HCT116 (cell line): ENCODE measurements around the gene TAMALIN. TPM values are rescaled to one million over a fixed set of nuclear protein-coding genes. Genes with fewer than 3 reads are reported as not detected.

Experiments
- ATAC-seq: fragments of 200-7000 bp; cut with Tn5 transposase; 2 replicates; pipeline ENCODE4 v1.9.1; 2020; ENCODE audit warnings: mild to moderate bottlenecking, moderate library complexity
- BruUV-seq: library from RNA; stranded (reverse); fragments of 400-500 nt; replicated peaks from 2 replicates; lab custom pipeline; 2021; lab: Mats Ljungman, UMichigan
- CTCF ChIA-PET: fragments of 300-600 bp; sonication (Branson Sonifier 250); formaldehyde crosslinking; loops from one replicate; lab custom pipeline; 2021; ENCODE audit warnings: antibody characterized with exemption; lab: Charles Lee
- POLR2A ChIA-PET: fragments of 300-600, 350-600 bp; sonication (Branson Sonifier 250); formaldehyde crosslinking; loops from one replicate; lab custom pipeline; 2021; ENCODE audit warnings: antibody characterized with exemption; lab: Charles Lee
- RAD21 ChIA-PET, 2 experiments: fragments of 300-600 bp; sonication (Branson Sonifier 250); formaldehyde crosslinking; loops; one replicate each; lab custom pipeline; 2023; ENCODE audit warnings: low total read pairs in 2 of 2; ENCODE audit not compliant: uncharacterized antibody in 2 of 2, unreplicated experiment in 2 of 2, low non-redundant PET in 1 of 2; lab: Charles Lee
- DNase-seq: peaks from one replicate; pipeline ENCODE4 v3.0.0-alpha.2; 2010; ENCODE audit warnings: low read depth, low spot score
- H2AFZ ChIP-seq: fragments of 200-600 bp; shearing (Covaris generic), sonication (generic); 2 replicates; pipeline ENCODE4 v1.6.1; 2017; ENCODE audit warnings: low read depth, mixed run types, mixed read lengths, antibody characterized with exemption, low read length; ENCODE audit not compliant: poor library complexity, severe bottlenecking
- H3K27ac ChIP-seq: 2 replicates; pipeline ENCODE4 v1.5.1; 2012; ENCODE audit warnings: low read depth, low read length
- H3K27me3 ChIP-seq: fragments of 200-600 bp; sonication (generic); 2 replicates; pipeline ENCODE4 v1.6.1; 2016; ENCODE audit warnings: mixed run types, low read length, mixed read lengths; ENCODE audit not compliant: insufficient read depth
- H3K36me3 ChIP-seq, 2 experiments: fragments of 200-500 bp in 1 of 2; fragments of 200-600 bp in 1 of 2; sonication (Bioruptor generic) in 1 of 2; sonication (generic) in 1 of 2; 2 replicates each; pipeline versions ENCODE4 v1.5.1 to v1.6.1; 2014 to 2016; ENCODE audit warnings: low read length in 2 of 2, inconsistent platforms in 1 of 2, mixed read lengths in 1 of 2, mixed run types in 1 of 2; ENCODE audit not compliant: insufficient read depth in 2 of 2, control insufficient read depth in 1 of 2
- H3K4me1 ChIP-seq, 2 experiments: fragments of 200-600 bp in 1 of 2; sonication (generic) in 1 of 2; 2 replicates each; pipeline versions ENCODE4 v1.5.1 to v1.6.1; 2012 to 2017; ENCODE audit warnings: low read length in 2 of 2, inconsistent platforms in 1 of 2, mild to moderate bottlenecking in 1 of 2, mixed read lengths in 1 of 2, mixed run types in 1 of 2, moderate library complexity in 1 of 2; ENCODE audit not compliant: insufficient read depth in 2 of 2, control insufficient read depth in 1 of 2
- H3K4me2 ChIP-seq: fragments of 200-600 bp; sonication (generic); 2 replicates; pipeline ENCODE4 v1.6.1; 2017; ENCODE audit warnings: mixed run types, low read length, mixed read lengths
- H3K4me3 ChIP-seq, 2 experiments: fragments of 200-600 bp in 1 of 2; sonication (generic) in 1 of 2; replicated peaks in 1 of 2; 2 replicates each; pipeline ENCODE4 v1.5.1; 2011 to 2016; ENCODE audit warnings: low read length in 2 of 2, control low read depth in 1 of 2, low read depth in 1 of 2, mild to moderate bottlenecking in 1 of 2, mixed read lengths in 1 of 2, mixed run types in 1 of 2
- H3K79me2 ChIP-seq: fragments of 200-600 bp; sonication (generic); 2 replicates; pipeline ENCODE4 v1.6.1; 2017; ENCODE audit warnings: mild to moderate bottlenecking, mixed run types, low read length, moderate library complexity, mixed read lengths; ENCODE audit not compliant: insufficient read depth
- H3K9ac ChIP-seq: fragments of 200-600 bp; sonication (generic); 2 replicates; pipeline ENCODE4 v1.6.1; 2016; ENCODE audit warnings: low read length, mixed read lengths
- H3K9me2 ChIP-seq: fragments of 200-600 bp; sonication (generic), shearing (Covaris generic); 2 replicates; pipeline ENCODE4 v1.6.1; 2017; ENCODE audit warnings: mixed run types, mild to moderate bottlenecking, moderate library complexity; ENCODE audit not compliant: insufficient read depth
- H3K9me3 ChIP-seq, 2 experiments: fragments of 200-500 bp in 1 of 2; fragments of 200-600 bp in 1 of 2; sonication (Bioruptor generic) in 1 of 2; sonication (generic) in 1 of 2; 2 replicates each; pipeline ENCODE4 v1.6.1; 2014 to 2017; ENCODE audit warnings: low read length in 2 of 2, mixed read lengths in 2 of 2, inconsistent platforms in 1 of 2, low read depth in 1 of 2, mild to moderate bottlenecking in 1 of 2, mixed run types in 1 of 2, moderate library complexity in 1 of 2; ENCODE audit not compliant: control insufficient read depth in 1 of 2, insufficient read depth in 1 of 2
- H4K20me1 ChIP-seq: fragments of 200-600 bp; sonication (generic), shearing (Covaris generic); 2 replicates; pipeline ENCODE4 v1.6.1; 2017; ENCODE audit warnings: mixed run types, mild to moderate bottlenecking, moderate library complexity; ENCODE audit not compliant: insufficient read depth
- CBX3 ChIP-seq: IDR thresholded peaks from 2 replicates; pipeline ENCODE4 v1.6.1; 2012; ENCODE audit warnings: low read depth
- POLR2A ChIP-seq: IDR thresholded peaks from 2 replicates; pipeline ENCODE4 v1.7.0; 2011; ENCODE audit warnings: borderline replicate concordance; ENCODE audit not compliant: insufficient read depth, insufficient read length; ENCODE audit errors: extremely low read depth
- intact Hi-C: fragments of 100-400 bp; cut with micrococcal nuclease; formaldehyde crosslinking; loops from 2 replicates; pipeline ENCODE4 v1.10.0; 2022
- total RNA-seq: library from RNA; stranded (reverse); gene quantifications from one replicate; pipeline ENCODE4 v1.2.1, GENCODE V29; 2021; ENCODE audit not compliant: unreplicated experiment
- TF ChIP-seq, protein P1 (sequence below), 3 experiments: fragments of 200-600 bp in 1 of 3; sonication (generic) in 1 of 3; IDR thresholded peaks in 2 of 3; conservative IDR thresholded peaks in 1 of 3; 2 replicates each; pipeline ENCODE4 v1.5.1; 2012 to 2017; ENCODE audit warnings: low read depth in 2 of 3, low read length in 2 of 3, antibody characterized with exemption in 1 of 3, borderline replicate concordance in 1 of 3, control low read depth in 1 of 3, mild to moderate bottlenecking in 1 of 3, mixed read lengths in 1 of 3, mixed run types in 1 of 3, moderate library complexity in 1 of 3; ENCODE audit not compliant: insufficient read depth in 1 of 3
- TF ChIP-seq, protein P2 (sequence below): IDR thresholded peaks from 2 replicates; pipeline ENCODE4 v1.6.1; 2011; ENCODE audit warnings: mild to moderate bottlenecking, low read length, moderate library complexity; ENCODE audit not compliant: insufficient replicate concordance; ENCODE audit errors: extremely low read depth
- TF ChIP-seq, protein P3 (sequence below): IDR thresholded peaks from 2 replicates; pipeline ENCODE4 v1.6.1; 2012

TAMALIN gene
- total RNA-seq, 1 experiment from 2014 or later: 1.1 TPM

DNA sequence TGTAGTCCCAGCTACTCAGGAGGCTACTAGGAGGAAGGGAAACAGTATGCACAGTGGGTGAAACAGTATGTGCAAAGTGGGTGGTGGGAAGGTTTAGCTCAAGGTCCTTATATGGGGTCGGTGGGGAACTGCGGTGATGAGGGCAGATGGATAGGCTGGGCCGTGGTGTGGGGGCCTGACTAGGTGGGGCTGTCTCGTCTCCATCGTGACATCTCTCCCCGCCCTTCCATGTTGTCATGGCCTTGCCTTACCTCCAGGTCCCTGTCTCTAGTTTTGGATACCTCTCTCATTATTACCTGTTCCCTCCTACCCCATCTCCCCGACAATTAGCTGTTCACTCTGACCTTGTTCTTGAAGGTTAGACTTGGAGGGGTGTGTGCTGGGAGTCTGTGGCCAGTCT lies 40.1 kb downstream of the TAMALIN start:
- H3K4me2 ChIP-seq: no peak overlapping the region
- no peak overlapping the region for H3K9ac ChIP-seq
- no peak overlapping the region for H2AFZ ChIP-seq
- H3K9me2 ChIP-seq: no peaks in the 10 kb centered on the region
- no peaks in the 10 kb centered on the region for H3K27me3 ChIP-seq
- ChIA-PET RAD21 (no interaction called here), CTCF (no interaction called here), POLR2A (no interaction called here)
- peaks cover 14 to 43% of the 10 kb centered on the region in 2 experiments for H3K4me1 ChIP-seq
- BruUV-seq: no TSS peak
- DNase-seq (no peak), ATAC-seq (no peak)
- no peak overlapping the region for H3K27ac ChIP-seq
- H3K9me3 ChIP-seq: no peaks in the 10 kb centered on the region
- intact Hi-C loops: no loop called here
- TF ChIP-seq POLR2A: no peak
- no peak for TF ChIP-seq CBX3
- TF ChIP-seq, protein P1, sequence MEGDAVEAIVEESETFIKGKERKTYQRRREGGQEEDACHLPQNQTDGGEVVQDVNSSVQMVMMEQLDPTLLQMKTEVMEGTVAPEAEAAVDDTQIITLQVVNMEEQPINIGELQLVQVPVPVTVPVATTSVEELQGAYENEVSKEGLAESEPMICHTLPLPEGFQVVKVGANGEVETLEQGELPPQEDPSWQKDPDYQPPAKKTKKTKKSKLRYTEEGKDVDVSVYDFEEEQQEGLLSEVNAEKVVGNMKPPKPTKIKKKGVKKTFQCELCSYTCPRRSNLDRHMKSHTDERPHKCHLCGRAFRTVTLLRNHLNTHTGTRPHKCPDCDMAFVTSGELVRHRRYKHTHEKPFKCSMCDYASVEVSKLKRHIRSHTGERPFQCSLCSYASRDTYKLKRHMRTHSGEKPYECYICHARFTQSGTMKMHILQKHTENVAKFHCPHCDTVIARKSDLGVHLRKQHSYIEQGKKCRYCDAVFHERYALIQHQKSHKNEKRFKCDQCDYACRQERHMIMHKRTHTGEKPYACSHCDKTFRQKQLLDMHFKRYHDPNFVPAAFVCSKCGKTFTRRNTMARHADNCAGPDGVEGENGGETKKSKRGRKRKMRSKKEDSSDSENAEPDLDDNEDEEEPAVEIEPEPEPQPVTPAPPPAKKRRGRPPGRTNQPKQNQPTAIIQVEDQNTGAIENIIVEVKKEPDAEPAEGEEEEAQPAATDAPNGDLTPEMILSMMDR (IDR thresholded peaks at IDR 0.05 in 2 of 3, conservative IDR thresholded peaks at IDR 0.05 in 1 of 3; ENCODE audit: borderline replicate concordance in 1 of 3, insufficient read depth in 1 of 3, low read depth in 2 of 3, low read length in 2 of 3): no peak
- TF ChIP-seq, protein P2, sequence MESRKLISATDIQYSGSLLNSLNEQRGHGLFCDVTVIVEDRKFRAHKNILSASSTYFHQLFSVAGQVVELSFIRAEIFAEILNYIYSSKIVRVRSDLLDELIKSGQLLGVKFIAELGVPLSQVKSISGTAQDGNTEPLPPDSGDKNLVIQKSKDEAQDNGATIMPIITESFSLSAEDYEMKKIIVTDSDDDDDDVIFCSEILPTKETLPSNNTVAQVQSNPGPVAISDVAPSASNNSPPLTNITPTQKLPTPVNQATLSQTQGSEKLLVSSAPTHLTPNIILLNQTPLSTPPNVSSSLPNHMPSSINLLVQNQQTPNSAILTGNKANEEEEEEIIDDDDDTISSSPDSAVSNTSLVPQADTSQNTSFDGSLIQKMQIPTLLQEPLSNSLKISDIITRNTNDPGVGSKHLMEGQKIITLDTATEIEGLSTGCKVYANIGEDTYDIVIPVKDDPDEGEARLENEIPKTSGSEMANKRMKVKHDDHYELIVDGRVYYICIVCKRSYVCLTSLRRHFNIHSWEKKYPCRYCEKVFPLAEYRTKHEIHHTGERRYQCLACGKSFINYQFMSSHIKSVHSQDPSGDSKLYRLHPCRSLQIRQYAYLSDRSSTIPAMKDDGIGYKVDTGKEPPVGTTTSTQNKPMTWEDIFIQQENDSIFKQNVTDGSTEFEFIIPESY: no peak
- TF ChIP-seq, protein P3, sequence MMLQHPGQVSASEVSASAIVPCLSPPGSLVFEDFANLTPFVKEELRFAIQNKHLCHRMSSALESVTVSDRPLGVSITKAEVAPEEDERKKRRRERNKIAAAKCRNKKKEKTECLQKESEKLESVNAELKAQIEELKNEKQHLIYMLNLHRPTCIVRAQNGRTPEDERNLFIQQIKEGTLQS: no peak
- peaks cover 6% of the 10 kb centered on the region; the same call in 1 of the 2 replicates for H3K79me2 ChIP-seq
- no peak overlapping the region for H3K4me3 ChIP-seq
- H3K36me3 ChIP-seq: no peaks in the 10 kb centered on the region
- no peaks in the 10 kb centered on the region for H4K20me1 ChIP-seq
